Measurements from ENCODE around the gene ZMYM4. TPM values are rescaled to one million over a fixed set of nuclear protein-coding genes. Genes with fewer than 3 reads are reported as not detected.

The ZMYM4 gene
- total and polyA plus RNA-seq, 10 of the 15 experiments (the other 5 are each of a cell fraction or from before 2014, with no cell fraction given) = 8.0 to 37.0 (median 28.1) TPM

DNA sequence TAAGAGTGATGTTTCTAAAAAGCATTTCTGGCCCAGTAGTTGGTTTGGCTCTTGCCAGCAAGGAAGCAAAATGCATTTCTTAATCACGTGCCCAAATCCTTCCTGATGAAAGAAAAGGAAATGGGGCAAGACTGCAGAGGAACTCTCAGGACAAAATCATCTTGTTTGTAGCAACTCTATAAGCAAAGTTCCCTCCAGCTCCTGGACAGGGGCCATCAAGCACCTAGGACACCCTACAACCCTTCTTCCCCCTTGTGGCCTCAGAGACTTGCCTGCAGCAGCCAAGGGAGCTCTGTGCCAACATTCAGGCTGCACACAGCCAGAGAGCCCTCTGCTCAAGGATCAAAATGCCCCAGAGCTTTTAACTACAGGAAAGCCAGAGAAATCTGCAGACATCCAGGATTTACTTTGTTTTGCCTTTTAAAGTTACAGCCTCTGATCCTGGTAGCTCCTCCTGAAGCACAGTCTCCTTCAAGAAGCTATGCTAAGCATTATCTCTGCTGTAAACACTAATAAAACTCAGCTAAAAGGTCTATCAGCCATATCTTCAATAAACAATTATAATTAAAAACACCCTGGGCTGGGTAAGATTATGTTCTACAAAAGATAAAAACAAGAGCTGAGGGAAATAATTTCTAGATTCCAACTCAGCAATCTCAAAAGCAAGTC lies 183.7 kb downstream of the ZMYM4 start:
- no peaks in the 10 kb centered on the region for H4K20me1 ChIP-seq (ENCODE audit: control insufficient read depth, insufficient read depth)
- ATAC-seq (no peak), FAIRE-seq (no peak), DNase-seq (ENCODE audit: low read depth, low spot score) (no peak)
- H3K4me2 ChIP-seq (ENCODE audit: control insufficient read depth, insufficient read depth) = no peak overlapping the region
- H2AFZ ChIP-seq (ENCODE audit: control insufficient read depth, low read depth, low read length) = no peak overlapping the region
- ChIA-PET POLR2A (interaction anchor here (0.6 to 2.0 kb wide), 5 partner anchors 83 to 112 kb away, joined by 3 to 7 read pairs (median 4); no protein-coding TSS in a partner anchor), CTCF (interaction anchor here (0.7 to 9.3 kb wide), 40 partner anchors 7 to 600 kb away, joined by 3 to 260 read pairs (median 10); partner anchors contain the start of genes CLSPN, KIAA0319L and NCDN), RAD21 (ENCODE audit: unreplicated experiment) (interaction anchor here (0.7 to 7.7 kb wide), 23 partner anchors 10 to 327 kb away, joined by 3 to 139 read pairs (median 10); partner anchors contain the start of genes CLSPN, KIAA0319L and NCDN), SMC1A (ENCODE audit: uncharacterized antibody, unreplicated experiment) (interaction anchor here (0.7 to 14.3 kb wide), 31 partner anchors 9 to 331 kb away, joined by 3 to 254 read pairs (median 7); partner anchors contain the start of genes KIAA0319L and NCDN)
- 86% methylated on average over 1 of the region's 1 CpG for WGBS (ENCODE audit: insufficient coverage, insufficient replicate concordance, low lambda C conversion rate, missing lambda C conversion rate)
- no peaks in the 10 kb centered on the region for H3K9me3 ChIP-seq (replicated peaks; ENCODE audit: control insufficient read depth, insufficient read depth, low read length)
- H3K36me3 ChIP-seq (ENCODE audit: control insufficient read depth in 2 of 2, insufficient read depth in 2 of 2, low read length in 1 of 2) = peaks cover 12 to 26% of the 10 kb centered on the region in 2 experiments
- intact Hi-C loops (cut with micrococcal nuclease; ENCODE audit: unreplicated experiment) = loop anchor here (5.0 kb wide), 2 partner anchors 265 to 320 kb away; partner anchors contain the start of gene C1orf216
- TF ChIP-seq ZSCAN29 (IDR thresholded peaks at IDR 0.05) = no peak
- no peak for TF ChIP-seq ZZZ3 (IDR thresholded peaks at IDR 0.05; ENCODE audit: control insufficient read depth, insufficient read length, low read depth)
- TF ChIP-seq ETV6 (conservative IDR thresholded peaks at IDR 0.05 in 1 of 2, IDR thresholded peaks at IDR 0.05 in 1 of 2; ENCODE audit: borderline replicate concordance in 1 of 2, low read depth in 1 of 2) = no peak
- TF ChIP-seq, protein P1, sequence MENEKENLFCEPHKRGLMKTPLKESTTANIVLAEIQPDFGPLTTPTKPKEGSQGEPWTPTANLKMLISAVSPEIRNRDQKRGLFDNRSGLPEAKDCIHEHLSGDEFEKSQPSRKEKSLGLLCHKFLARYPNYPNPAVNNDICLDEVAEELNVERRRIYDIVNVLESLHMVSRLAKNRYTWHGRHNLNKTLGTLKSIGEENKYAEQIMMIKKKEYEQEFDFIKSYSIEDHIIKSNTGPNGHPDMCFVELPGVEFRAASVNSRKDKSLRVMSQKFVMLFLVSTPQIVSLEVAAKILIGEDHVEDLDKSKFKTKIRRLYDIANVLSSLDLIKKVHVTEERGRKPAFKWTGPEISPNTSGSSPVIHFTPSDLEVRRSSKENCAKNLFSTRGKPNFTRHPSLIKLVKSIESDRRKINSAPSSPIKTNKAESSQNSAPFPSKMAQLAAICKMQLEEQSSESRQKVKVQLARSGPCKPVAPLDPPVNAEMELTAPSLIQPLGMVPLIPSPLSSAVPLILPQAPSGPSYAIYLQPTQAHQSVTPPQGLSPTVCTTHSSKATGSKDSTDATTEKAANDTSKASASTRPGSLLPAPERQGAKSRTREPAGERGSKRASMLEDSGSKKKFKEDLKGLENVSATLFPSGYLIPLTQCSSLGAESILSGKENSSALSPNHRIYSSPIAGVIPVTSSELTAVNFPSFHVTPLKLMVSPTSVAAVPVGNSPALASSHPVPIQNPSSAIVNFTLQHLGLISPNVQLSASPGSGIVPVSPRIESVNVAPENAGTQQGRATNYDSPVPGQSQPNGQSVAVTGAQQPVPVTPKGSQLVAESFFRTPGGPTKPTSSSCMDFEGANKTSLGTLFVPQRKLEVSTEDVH (IDR thresholded peaks at IDR 0.05; ENCODE audit: low read depth, partially characterized antibody) = no peak
- no peak for TF ChIP-seq CBFB (IDR thresholded peaks at IDR 0.05; ENCODE audit: low read depth)
- no peak for TF ChIP-seq BMI1 (IDR thresholded peaks at IDR 0.05; ENCODE audit: borderline replicate concordance)
- no peak for TF ChIP-seq NFXL1 (IDR thresholded peaks at IDR 0.05; ENCODE audit: borderline replicate concordance)
- TF ChIP-seq SPI1 (IDR thresholded peaks at IDR 0.05; ENCODE audit: borderline replicate concordance, insufficient read depth, low read depth, low read length) = no peak
- H3K27me3 ChIP-seq (replicated peaks in 1 of 2; ENCODE audit: control insufficient read depth in 2 of 2, insufficient read depth in 2 of 2, low read length in 1 of 2) = no peaks in the 10 kb centered on the region
- BruUV-seq (replicated peaks) = no TSS peak
- peak overlapping the region; percentile 18; the same call in 1 of the 2 replicates for H3K27ac ChIP-seq (ENCODE audit: control insufficient read depth, insufficient read depth)
- H3K79me2 ChIP-seq (ENCODE audit: control insufficient read depth, insufficient read depth, low read length) = no peaks in the 10 kb centered on the region
- H3K4me1 ChIP-seq (ENCODE audit: control insufficient read depth, insufficient read depth, low read length) = no peaks in the 10 kb centered on the region
- no peak overlapping the region for H3K4me3 ChIP-seq
- no peak overlapping the region for H3K9ac ChIP-seq (ENCODE audit: control insufficient read depth, insufficient read depth, low read length)
- in situ Hi-C loops (cut with MboI) = loop anchor here (5.0 kb wide), 1 partner anchor 110 kb away; no protein-coding TSS in a partner anchor

Data from GM12878 (cell line).